ENCODE measurements around the gene RAB9B. TPM values are rescaled to one million over a fixed set of nuclear protein-coding genes. Genes with fewer than 3 reads are reported as not detected.

RAB9B gene
- total and polyA plus RNA-seq, 2 donors, result 16.2 to 33.6 TPM

GRCh38 chrX:103774070-103774642, 57.9 kb downstream of the RAB9B start:
- Histone ChIP-seq H3K4me3 (ENCODE audit: low read depth, low read length) (no peak overlapping the region), H3K36me3 (ENCODE audit: insufficient read depth) (no peaks in the 10 kb centered on the region), H3K27ac (ENCODE audit: low read depth) (no peak overlapping the region), H3K4me1 (ENCODE audit: insufficient read depth) (no peaks in the 10 kb centered on the region)
- no peak for DNase-seq (ENCODE audit: extremely low spot score)
- 80% methylated on average over 6 of the region's 6 CpGs for WGBS

GRCh38 chrX:103773445-103773844, 58.6 kb downstream of the RAB9B start:
- H3K27ac ChIP-seq (ENCODE audit: low read depth), result no peak overlapping the region
- H3K36me3 ChIP-seq (ENCODE audit: insufficient read depth), result no peaks in the 10 kb centered on the region
- DNase-seq (ENCODE audit: extremely low spot score), result no peak
- H3K4me1 ChIP-seq (ENCODE audit: insufficient read depth), result no peaks in the 10 kb centered on the region
- WGBS, result 84% methylated on average over 3 of the region's 3 CpGs
- no peak overlapping the region for H3K4me3 ChIP-seq (ENCODE audit: low read depth, low read length)

Small RNA genes lying within 50 kb of the gene (small RNA-seq; reads per million reads assigned to genes)
- not detected for gene RNA5SP511

Other genes starting within 250 kb of the RAB9B start
- gene TCEAL4, start 246.7 kb downstream of the RAB9B start, total RNA-seq, result 42.0 TPM
- gene TCEAL4, start 246.7 kb downstream of the RAB9B start, polyA plus RNA-seq, result 620 TPM
- gene TCEAL3, start 224.3 kb downstream of the RAB9B start, total RNA-seq, result 8.8 TPM
- gene TCEAL3, start 224.3 kb downstream of the RAB9B start, polyA plus RNA-seq, result 153 TPM
- gene TCEAL1, start 203.3 kb downstream of the RAB9B start, total RNA-seq, result 48.1 TPM
- 243 TPM for gene TCEAL1, start 203.3 kb downstream of the RAB9B start, polyA plus RNA-seq
- gene MORF4L2, start 145.6 kb downstream of the RAB9B start, total RNA-seq, result 347 TPM
- 484 TPM for gene MORF4L2, start 145.6 kb downstream of the RAB9B start, polyA plus RNA-seq
- gene TMEM31, start 121.3 kb downstream of the RAB9B start, total RNA-seq, result not detected
- not detected for gene TMEM31, start 121.3 kb downstream of the RAB9B start, polyA plus RNA-seq
- gene PLP1, start 55.4 kb downstream of the RAB9B start, total RNA-seq, result 68.2 TPM
- 20.9 TPM for gene PLP1, start 55.4 kb downstream of the RAB9B start, polyA plus RNA-seq
- 18.6 TPM for gene TMSB15B, start 130.4 kb upstream of the RAB9B start, total RNA-seq
- 9.3 TPM for gene TMSB15B, start 130.4 kb upstream of the RAB9B start, polyA plus RNA-seq
- gene H2BW1, start 181.5 kb upstream of the RAB9B start, total RNA-seq, result not detected
- not detected for gene H2BW1, start 181.5 kb upstream of the RAB9B start, polyA plus RNA-seq
- not detected for gene H2BW2, start 207.7 kb upstream of the RAB9B start, total RNA-seq
- gene H2BW2, start 207.7 kb upstream of the RAB9B start, polyA plus RNA-seq, result not detected
- 19.7 TPM for gene TMSB15C, start 244.0 kb upstream of the RAB9B start, total RNA-seq
- gene TMSB15C, start 244.0 kb upstream of the RAB9B start, polyA plus RNA-seq, result 1.4 TPM

Measured in urinary bladder (tissue), 4 donors.